SK-N-SH (cell line): ENCODE measurements around the gene ADAMTS17.

Experiments used
- GATA2 ChIP-seq: sonication (generic); formaldehyde crosslinking; IDR thresholded peaks from 2 replicates; pipeline ENCODE4 v1.5.0; 2020; ENCODE audit warnings: mild to moderate bottlenecking, missing genetic modification reagents
- JUND ChIP-seq: IDR thresholded peaks from 2 replicates; pipeline ENCODE4 v1.4.0; 2012
- POLR2AphosphoS5 ChIP-seq: IDR thresholded peaks from 2 replicates; pipeline ENCODE4 v1.6.1; 2012; ENCODE audit warnings: low read depth, low read length
- TAF1 ChIP-seq: IDR thresholded peaks from 2 replicates; pipeline ENCODE4 v1.6.1; 2012; ENCODE audit warnings: low read depth, mild to moderate bottlenecking, low read length, moderate library complexity, borderline replicate concordance
- YY1 ChIP-seq: IDR thresholded peaks from 2 replicates; pipeline ENCODE4 v1.4.0; 2012; ENCODE audit warnings: low read depth, mild to moderate bottlenecking
- TF ChIP-seq, protein P1 (sequence below): fragments of 200-600 bp; sonication (generic); IDR thresholded peaks from 2 replicates; pipeline ENCODE4 v1.6.1; 2017; ENCODE audit warnings: antibody characterized with exemption, mild to moderate bottlenecking, moderate library complexity
- TF ChIP-seq, protein P2 (sequence below): fragments of 150-350 bp; IDR thresholded peaks from 2 replicates; pipeline ENCODE4 v1.6.1; 2017; ENCODE audit warnings: antibody characterized with exemption, low read length, low read depth, borderline replicate concordance
- TF ChIP-seq, protein P3 (sequence below): IDR thresholded peaks from 2 replicates; pipeline ENCODE4 v1.4.0; 2012; ENCODE audit warnings: low read depth

DNA sequence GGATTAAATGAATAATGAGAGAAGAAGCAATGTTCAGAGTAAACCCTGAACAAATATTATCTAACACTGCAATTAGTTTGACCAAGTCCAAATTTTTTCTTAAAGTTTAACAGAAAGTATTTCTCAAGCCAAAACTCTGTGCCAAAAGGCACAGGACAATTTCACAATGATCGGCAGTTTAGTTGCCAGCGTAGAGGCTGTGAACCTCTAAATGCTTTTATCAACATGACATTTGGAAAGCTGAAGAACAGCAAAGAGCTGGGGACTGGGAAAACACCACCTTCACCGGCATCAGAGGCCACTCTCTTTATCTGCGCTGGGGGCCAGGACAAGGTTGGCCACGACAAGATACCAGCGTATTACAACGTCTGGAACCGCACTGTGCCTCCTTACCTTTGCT, 125.6 kb downstream of the ADAMTS17 start:
- no peak for TF ChIP-seq GATA2 (CRISPR knock-in tag)
- TF ChIP-seq JUND, result no peak
- TF ChIP-seq, protein P1, sequence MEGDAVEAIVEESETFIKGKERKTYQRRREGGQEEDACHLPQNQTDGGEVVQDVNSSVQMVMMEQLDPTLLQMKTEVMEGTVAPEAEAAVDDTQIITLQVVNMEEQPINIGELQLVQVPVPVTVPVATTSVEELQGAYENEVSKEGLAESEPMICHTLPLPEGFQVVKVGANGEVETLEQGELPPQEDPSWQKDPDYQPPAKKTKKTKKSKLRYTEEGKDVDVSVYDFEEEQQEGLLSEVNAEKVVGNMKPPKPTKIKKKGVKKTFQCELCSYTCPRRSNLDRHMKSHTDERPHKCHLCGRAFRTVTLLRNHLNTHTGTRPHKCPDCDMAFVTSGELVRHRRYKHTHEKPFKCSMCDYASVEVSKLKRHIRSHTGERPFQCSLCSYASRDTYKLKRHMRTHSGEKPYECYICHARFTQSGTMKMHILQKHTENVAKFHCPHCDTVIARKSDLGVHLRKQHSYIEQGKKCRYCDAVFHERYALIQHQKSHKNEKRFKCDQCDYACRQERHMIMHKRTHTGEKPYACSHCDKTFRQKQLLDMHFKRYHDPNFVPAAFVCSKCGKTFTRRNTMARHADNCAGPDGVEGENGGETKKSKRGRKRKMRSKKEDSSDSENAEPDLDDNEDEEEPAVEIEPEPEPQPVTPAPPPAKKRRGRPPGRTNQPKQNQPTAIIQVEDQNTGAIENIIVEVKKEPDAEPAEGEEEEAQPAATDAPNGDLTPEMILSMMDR, result no peak
- TF ChIP-seq POLR2AphosphoS5, result no peak
- TF ChIP-seq TAF1, result no peak
- TF ChIP-seq, protein P2, sequence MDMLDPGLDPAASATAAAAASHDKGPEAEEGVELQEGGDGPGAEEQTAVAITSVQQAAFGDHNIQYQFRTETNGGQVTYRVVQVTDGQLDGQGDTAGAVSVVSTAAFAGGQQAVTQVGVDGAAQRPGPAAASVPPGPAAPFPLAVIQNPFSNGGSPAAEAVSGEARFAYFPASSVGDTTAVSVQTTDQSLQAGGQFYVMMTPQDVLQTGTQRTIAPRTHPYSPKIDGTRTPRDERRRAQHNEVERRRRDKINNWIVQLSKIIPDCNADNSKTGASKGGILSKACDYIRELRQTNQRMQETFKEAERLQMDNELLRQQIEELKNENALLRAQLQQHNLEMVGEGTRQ, result no peak
- no peak for TF ChIP-seq YY1
- TF ChIP-seq, protein P3, sequence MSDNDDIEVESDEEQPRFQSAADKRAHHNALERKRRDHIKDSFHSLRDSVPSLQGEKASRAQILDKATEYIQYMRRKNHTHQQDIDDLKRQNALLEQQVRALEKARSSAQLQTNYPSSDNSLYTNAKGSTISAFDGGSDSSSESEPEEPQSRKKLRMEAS, result no peak
